AG20443 (cell line): ENCODE data around the gene CDC73.
"Not testable (repeated sequence)": the region's sequence is repeated elsewhere in the genome, so short reads cannot be mapped to it uniquely, and the experiment has no call there.

Source experiments
- DNase-seq: peaks from one replicate; pipeline ENCODE4 v3.0.0; 2012; ENCODE audit warnings: low spot score, mixed read lengths

The CDC73 gene

DNA sequence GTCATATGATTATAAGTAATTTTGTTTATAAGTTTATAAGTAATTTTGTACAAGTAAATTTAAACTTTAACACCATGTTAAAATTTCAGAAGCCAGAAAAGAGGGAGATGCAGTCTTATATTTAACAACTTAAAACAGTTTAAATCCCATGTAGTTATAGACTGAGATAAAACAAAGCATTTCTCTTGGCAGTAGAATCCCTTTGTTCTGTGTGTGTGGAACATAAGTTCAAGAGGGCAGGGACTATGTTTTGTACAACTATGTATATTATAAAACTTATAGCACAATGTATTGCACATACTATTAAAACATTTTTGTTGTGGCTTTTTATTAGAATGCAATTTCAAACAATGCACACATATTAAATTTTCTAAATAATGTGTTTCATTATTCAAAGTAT, 109.3 kb downstream of the CDC73 start:
- not testable (repeated sequence) for DNase-seq

DNA sequence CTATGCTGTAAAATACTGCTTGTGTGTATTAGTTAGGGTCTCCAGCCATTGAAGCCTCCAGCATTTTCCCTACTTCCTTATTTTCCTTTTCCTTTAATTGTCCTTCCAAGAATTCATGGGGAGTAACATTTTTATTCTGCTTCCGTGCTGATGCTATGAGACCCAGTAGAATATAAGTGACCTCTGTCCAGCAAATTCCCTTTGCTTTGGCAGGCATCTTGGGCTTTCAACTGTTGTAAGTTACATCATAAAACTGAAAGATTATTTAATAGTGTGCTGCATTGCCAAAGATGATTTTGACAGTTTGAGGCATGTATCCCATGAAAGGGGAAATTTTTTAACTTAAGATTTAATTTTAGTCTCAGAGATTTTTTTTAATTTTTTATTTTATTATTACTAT, 112.7 kb downstream of the CDC73 start:
- DNase-seq: no peak

DNA sequence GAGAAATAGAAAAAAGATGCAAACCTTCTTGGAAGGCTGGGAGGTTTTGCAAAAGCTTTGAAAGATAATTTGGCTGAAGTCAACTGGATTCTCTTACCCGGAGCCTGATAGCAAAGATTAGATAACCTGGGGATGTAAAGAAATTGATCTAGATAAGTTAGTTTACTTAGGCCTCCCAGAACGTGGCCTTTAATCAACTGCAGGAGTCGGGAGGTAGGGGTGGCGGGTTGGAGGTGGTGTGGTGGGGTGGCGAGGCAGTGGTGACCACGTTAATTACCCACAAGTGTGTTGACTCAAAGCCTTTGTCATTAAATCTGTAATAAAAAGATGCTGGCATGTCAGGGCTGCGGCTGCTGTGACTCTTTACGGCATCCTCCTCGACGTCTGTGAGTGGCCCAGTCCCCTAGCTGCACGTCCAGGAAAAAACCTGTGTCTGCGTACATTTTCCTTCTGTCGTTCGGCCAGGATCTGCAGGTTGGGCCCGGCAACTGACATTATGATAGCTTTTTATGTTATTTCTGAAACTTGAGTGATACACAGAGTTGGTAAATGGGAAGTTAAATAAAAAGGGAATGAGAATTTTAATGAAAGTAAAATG, 115.6 kb downstream of the CDC73 start:
- DNase-seq: no peak

DNA sequence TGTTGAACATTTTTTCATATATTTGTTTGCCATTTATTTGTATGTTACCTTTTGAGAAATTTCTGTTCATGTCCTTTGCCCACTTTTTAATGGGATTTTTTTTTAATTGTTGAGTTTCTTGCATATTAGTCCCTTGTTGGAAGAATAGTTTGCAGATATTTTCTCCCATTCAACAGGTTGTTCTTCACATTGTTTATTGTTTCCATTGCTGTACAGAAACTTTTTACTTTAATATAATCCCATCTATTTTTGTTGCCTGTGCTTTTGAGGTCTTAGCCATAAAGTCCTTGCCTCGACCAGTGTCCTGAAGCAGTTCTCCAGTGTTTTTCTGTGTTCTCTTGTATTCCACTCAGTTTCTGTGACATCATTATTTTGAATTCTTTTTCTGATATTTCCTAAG, 118.8 kb downstream of the CDC73 start:
- no peak for DNase-seq

DNA sequence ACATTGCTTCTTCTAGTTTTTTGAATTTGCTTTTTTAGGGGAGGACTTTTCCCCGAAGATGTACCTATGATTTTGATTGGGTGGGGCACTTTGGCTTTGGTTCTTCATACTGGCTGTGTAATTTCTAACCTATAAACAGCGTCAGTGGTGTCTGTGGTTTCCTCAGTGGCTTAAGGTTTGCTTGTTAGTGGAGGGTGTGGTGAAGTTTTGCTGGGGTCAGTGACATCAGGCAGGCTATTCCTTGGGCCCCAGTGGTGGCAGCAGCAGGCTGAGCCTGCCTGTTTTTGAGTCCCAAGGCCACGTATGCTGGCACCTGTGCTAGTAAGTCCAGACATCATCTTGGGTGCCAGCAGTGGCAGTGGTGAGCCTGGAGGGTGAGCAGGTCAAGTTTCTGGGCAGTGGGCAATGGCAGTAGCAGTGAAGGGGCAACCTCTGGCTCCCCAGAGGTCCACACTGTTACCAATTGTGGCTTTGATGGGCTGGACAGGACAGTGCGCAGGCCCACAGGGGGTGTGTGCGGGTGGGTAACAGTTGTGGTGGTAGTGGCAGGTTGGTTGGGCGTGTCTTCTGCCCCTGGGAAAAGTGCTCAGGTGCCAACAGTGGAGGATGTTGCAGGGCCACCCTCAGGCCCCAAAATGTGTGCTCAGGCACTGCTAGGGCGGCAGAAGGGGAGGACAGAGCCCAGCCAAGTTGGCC, 119.4 kb downstream of the CDC73 start:
- no peak for DNase-seq

DNA sequence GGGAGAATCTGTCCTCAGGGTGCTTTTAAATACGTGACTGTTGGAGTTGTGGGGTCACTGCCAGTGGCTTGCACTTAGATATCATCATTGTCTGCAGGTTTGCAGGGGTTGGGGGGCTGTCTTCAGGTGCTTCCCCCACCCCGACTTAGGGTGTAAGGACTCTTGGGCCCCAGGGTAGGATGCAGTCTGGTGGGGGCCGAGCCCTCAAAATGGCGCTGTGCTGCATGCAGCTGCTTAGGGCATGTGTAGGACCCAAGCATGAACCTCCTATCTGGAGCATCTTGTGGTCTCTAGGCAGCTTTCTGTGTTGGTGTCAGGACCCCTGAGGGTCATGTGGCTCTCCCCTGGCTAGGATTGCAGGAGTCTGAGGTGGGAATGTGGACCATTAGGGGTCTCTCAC, 120.2 kb downstream of the CDC73 start:
- DNase-seq: no peak

DNA sequence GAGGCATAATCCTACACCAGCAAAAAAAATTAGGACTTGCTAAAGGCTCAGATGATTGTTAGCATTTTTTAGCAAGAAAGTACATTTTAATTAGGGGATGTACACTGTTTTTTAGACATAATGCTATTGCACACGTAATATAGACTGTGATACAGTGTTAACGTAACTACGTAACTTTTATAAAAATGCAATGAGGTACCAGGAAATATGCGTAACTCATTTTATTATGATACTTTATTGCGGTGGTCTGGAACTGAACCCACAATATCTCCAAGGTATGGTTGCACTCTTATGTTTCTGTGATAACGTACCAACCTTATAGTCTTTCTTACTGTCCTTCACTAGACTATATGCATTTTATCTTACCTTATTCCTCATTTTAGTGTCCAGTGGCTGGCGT, 127.4 kb downstream of the CDC73 start:
- DNase-seq: no peak

DNA sequence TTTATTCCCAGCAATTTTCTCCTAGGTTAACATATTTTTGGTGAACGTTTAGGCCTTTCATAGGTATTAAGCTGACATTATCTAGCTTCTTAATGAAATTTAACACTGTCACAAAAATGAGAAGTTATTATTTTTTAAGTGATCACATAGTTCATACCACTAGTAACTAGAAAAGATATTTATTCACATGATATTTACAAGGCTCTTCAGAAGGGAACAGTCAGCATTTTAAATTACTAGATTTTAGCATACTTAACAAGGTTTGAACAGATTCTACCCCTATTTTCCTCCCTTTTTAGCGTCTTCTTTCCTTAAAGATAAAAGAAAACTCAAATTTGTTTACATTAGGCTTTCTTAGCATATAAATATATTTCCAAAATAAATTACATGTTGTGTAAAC, 130.1 kb downstream of the CDC73 start:
- no peak for DNase-seq

DNA sequence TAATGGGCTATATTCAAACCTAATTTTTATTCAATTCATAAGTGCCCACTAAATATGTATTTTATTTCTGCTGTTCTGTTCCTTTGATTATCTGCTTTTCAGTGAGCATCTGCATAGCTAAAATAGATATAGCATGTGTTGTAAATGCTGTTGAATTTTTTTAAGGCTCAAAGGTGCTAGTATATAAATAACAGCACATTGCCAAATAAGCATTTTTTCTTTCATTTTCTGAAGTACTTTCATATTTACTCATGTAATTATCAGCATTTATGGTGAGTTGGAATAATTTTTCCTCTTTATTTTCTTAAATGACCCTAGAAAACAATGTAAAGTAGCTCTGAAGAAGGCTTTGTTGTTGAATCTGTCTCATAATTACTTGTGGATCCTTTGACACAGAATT, 134.2 kb downstream of the CDC73 start:
- DNase-seq: no peak

DNA sequence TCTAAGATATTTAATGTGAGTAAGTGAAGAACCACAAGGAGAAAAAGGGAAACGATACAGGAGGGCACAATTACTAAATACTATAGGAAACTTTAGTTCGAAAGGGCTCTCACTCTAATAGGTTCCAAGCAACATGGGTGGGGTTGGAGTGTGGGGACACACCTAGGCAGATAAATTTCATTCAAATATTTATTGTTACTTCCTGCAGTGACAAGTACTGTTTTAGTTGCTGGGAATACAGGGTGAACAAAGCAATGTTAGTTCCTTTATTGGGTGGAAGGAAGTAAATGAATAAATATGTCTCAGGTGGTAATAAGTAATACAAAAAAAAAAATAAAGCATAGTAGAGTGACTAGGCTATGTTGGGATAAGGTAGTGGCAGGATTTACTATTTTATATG, 137.8 kb downstream of the CDC73 start:
- no peak for DNase-seq

DNA sequence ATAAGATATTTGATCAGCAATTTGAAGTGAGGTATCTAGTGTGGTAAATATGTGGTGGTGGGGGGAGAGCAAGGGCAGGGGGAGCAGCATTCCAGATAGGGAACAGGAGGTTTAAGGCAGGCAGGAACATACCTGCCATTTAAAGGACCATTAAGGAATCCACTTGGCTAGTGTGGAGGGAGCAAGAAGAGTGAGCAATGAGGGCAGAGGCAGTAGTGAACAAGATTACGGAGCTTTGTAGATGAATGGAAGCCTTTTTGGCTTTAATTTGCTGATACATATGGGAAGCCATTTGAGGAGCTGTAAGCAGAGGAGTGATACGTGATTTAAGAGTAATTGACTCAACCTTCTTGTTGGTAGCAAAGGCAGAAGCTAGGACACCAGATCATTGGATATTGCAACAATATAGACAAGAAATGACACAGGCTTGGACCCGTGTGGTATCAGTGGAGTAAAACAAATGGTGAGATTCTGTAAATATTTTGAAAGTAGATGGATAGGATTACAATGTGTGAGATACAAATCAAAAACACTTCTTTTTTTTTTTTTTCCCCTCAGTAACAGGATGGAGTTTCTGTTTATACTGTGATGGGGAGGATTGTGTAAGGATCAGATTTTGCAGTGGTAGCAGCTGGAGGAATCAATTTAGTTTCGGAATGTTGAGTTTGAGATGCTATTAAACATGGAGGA, 138.4 kb downstream of the CDC73 start:
- no peak for DNase-seq

DNA sequence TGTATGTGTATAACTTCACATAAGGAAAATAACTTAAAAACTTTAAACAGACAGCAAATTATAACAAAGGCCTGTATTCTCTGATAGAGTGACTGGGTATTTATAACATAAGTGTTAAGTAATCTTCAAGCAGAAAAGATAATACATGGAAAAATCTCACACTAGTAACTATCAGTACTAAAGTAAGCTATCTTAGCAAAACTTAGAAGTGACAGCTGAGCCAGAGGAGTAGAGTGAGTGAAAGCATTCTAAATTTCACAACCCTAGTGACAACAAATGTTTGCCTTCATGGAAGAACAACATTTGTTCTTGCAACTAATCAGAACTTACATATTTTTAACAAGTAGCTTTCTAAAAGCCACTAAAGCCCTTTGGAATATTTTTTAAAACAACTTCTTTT, 139.1 kb downstream of the CDC73 start:
- DNase-seq: no peak

DNA sequence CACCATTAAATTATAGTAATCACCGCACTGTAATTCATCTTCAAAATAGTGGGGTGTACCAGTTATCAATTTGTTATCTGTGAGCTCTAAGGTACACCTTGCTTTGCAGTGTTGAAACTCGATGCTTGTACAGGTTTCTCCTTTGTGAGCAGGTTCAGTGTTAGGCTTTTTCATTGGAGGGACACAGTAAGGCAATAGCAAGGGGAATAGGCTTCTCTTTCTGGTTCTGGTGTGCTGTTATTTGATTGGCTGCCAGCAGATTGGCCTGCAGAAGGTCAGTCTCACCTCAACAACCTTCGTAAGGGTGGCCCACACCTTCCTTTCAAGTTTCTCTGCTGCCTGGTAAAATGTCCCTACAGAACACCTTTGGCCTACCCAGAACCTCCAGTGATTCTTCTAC, 140.8 kb downstream of the CDC73 start:
- DNase-seq: no peak

DNA sequence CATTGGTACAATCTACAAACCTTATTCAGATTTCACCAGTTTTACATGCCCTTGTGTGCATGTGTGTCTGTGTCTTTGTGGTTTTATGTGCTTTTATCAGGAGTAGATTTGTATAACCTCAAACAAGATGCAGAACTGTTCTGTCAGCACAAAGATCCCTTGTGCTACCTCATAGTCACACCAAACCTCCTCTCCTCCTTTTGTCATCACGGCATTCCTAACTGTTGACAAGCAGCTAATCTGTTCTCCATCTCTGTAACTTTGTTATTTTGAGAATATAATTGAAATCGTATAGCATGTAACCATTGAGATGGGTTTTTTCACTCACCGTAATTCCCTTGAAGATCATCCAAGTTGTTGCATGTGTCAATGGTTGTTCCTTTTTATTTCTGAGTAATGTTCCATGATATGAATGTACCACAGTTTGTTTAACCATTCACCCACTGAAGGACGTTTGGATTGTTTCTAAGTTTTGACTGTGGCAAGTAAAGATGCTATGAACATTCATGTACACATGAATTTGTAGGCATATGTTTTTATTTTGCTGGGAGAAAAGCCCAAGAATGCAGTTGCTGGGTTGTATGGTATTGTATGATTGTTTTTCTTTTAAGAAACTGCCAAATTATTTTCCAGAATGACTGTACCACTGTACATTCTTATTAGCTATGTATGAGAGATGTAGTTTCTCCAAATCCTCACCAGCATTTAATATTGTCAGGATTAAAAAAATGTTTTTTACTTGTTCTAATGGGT, 142.7 kb downstream of the CDC73 start:
- DNase-seq: no peak

DNA sequence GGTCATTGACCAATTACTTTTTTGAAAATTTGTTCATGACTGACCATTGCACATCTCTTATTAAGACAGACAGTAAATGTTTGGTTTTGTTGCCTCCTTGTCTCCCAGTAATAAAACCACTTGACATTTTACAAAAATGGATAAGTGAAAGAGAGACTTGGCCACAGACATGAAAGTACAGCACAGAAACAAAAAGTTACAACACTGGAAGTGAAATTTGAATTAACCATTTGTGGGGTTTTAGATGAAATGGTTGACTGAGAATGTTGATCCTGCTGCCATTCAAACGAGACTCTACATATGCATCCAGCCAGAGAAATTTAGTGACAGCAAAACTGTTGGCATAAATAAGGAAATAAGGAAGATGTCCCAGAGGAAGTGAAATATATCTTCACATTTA, 143.9 kb downstream of the CDC73 start:
- DNase-seq: no peak

DNA sequence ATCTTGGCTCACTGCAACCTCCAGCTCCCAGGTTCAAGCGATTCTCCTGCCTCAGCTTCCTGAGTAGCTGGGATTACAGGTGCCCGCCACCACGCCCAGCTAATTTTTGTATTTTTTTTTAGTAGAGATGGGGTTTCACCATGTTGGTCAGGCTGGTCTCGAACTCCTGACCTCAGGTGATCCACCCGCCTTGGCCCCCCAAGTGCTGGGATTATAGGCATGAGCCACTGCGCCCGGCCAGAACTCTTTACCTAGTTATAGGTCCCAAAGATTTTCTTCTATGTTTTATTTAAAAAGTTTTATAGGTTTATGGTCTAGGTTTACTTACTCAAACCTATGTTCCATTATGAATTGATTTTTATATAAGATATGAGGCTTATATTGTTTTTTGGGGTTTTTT, 145.0 kb downstream of the CDC73 start:
- not testable (repeated sequence) for DNase-seq

DNA sequence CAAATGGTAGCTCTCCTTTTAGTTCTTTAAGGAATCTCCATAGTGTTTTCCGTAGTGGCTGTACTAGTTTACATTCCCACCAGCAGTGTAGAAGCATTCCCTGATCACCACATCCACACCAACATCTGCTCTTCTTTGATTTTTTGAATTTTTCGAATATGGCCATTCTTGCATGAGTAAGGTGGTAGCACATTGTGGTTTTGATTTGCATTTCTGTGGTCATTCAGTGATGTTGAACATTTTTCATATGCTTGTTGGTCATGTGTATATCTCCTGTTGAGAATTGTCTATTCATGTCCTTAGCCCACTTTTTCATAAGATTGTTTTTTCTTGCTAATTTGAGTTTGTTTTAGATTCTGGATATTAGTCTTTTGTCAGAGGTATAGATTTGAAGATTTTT, 149.2 kb downstream of the CDC73 start:
- DNase-seq: no peak

DNA sequence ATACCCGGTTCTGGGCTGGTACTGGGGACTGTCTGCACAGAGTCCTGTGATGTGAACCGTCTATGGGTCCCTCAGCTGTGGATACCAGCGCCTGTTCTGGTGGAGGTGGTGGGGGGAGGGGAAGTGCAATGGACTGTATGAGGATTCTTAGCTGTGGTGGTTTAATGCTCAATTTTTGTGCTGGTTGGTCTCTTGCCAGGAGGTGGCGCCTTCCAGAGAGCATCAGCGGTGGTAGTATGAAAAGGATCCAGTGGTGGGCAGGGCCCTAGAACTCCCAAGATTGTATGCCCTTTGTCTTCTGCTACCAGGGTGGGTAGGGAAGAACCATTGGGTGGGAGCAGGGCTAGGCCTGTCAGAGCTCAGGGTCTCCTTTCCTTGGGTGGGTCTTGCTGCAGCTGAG, 153.9 kb downstream of the CDC73 start:
- DNase-seq: no peak

DNA sequence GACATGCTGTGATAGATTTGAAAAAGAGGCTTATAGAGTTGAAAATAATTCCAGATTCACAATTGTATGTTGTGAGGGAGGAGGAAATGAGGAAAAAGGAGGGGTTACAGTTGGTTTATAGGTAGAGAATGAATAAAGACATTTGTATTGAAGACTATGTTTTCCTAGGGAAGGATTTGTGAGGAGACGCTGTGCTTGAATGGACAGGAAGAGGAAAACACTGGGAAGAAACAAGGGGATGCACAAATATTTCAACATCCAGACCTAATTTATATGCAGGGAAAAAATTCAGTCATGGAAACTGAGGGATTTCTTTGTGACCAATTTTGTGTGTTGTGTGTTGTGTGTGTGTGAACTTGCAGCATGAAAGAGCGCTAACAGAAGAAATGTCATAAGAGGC, 157.1 kb downstream of the CDC73 start:
- no peak for DNase-seq

DNA sequence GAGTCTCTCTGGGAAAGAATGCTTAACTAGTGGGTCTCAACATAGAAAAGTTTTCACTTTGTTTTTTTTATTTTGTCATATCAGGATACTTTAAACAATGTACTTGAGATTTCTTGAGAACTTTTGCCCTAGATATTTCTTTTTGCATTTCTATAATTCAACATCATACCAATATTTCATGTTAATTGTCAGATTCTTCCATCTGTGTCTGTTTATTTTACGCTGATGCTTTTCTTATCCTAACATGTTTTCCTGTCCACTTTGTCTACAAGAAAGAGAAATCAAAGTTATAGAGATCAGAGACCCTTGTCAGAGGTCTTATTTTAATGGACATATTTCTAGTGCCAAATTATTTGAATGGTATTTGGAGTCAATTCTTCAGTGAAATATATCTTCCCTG, 160.1 kb downstream of the CDC73 start:
- DNase-seq: no peak

DNA sequence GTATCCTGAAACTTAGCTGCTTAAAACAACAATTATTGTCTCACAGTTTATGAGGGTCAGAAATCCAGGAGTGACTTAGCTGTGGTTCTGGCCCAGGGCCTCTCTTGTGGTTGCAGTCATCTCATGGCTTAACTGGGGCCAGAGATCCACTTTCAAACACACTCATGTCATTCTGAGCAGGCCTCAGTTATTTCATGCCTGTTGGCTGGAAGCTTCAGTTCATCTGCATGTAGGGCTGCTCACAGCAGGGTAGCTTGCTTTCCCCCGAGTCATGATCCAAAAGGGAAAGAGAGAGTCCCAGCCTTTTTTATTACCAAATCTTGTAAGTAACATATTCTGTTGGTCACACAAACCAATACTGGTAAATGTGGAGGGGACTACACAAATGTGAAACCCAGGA, 161.2 kb downstream of the CDC73 start:
- DNase-seq: peak; percentile 52

DNA sequence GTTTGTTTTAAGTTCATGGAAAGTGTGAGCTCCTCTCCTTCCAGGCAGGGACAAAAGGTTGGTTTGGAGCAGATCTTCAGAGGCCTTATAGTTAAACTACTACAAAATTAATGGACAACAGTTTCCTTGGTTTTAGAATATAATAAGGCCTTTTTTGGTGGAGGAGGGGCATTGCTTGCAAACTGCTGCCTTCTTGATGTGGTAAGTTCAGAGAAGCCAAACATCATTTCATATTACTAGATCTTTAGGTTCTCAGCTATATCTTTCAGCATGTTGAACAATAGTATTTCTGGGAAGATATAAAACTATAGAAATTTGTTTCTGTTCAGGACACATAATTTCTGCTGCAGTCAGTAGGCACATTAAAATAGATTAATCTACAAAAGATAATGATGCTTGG, 162.4 kb downstream of the CDC73 start:
- DNase-seq: no peak

DNA sequence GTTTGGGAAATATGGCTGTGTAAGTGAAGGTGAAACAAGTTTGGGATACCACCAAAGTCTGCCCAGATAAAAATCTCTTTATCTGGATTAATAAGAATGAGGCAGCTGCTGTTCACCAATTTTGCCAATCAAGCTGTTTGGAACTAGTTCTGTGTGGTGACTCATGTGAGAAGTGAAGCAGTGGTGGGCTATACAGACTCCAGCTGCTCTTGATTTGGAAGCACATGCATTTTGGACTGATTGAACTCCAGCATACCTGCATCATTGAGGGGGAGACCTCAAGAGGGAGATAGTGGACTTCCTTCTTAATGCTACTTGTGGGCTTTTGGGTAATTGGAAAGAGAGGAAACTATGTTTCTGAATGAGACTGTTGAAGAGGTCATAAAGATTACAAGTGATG, 163.8 kb downstream of the CDC73 start:
- DNase-seq: no peak
